ENCODE data around the gene OR2V1.

OR2V1 gene

DNA sequence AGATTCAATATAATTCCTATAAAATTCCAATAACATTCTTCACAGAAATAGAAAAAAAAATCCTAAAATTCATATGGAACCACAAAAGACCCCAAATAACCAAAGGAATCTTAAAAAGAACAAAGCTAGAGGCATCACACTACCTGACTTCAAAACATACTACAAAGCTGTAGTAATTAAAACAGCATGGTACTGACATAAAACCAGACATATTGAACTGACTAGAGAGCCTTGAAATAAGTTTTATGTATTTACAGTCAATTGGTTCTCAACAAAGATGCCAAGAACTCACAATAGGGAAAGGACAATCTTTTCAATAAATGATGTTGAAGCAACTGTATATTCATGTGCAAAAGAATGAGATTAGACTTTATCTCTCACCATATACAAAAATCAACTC is 54.0 kb downstream of the OR2V1 start:
- no peak for DNase-seq (ENCODE audit: low read depth in 2 of 2, low spot score in 1 of 2)
